ENCODE measurements around the gene ARHGEF11. TPM values are rescaled to one million over a fixed set of nuclear protein-coding genes. Genes with fewer than 3 reads are reported as not detected.

ARHGEF11 gene
- total RNA-seq: 85.1 TPM

DNA sequence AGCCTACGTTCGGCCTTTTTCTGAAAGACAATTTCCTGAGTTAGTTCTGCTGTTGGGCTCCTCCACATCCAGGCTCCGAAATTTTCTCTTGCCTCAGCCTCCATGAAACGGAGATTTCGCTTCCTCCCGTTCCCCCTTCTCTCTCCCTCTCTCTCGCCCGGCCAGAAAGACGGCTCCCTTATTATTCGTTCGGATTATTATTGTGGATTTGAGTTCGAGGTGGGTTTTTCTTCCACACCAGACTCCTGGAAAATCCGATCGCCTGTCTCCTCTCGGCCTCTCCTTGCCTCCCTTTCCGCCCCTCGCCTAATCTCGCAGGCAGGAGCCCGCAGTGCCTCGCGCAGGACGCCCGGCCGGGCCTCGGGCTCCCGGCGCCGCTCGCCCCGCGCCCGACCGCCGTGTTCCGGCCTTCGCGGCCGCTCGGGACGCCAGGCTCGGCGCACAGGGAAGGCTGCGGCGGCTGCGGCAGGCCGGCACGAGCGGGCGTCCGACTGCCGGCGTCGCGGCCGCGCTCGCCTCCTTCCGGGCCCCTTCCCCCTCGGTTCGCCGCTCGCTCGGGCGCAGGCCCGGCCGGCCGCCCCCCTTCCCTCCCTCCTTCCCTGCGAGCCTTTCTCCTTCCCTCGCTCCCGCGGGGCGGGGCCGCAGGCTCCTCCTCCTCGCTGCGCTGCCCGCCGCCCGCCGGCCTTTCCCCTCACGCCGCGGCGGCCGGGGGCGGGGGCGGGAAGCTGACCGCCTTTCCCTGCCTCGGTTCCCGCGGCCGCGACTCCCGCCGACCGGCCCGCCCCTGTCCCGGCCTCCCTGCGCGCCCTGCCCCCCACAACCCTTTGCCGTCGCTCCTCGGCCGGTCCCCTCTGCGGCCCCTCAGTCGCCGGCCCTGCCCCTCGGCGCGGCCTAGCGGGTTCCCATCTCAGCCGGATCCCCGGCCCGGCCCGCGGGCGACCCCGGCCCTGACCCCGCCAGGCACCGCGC, at the start of gene ARHGEF11:
Gene ARHGEF11, minus strand, starts transcription at position 493 of the 969 bp plus-strand sequence. CDS start 1,412 bp downstream, outside the sequence.

DNA sequence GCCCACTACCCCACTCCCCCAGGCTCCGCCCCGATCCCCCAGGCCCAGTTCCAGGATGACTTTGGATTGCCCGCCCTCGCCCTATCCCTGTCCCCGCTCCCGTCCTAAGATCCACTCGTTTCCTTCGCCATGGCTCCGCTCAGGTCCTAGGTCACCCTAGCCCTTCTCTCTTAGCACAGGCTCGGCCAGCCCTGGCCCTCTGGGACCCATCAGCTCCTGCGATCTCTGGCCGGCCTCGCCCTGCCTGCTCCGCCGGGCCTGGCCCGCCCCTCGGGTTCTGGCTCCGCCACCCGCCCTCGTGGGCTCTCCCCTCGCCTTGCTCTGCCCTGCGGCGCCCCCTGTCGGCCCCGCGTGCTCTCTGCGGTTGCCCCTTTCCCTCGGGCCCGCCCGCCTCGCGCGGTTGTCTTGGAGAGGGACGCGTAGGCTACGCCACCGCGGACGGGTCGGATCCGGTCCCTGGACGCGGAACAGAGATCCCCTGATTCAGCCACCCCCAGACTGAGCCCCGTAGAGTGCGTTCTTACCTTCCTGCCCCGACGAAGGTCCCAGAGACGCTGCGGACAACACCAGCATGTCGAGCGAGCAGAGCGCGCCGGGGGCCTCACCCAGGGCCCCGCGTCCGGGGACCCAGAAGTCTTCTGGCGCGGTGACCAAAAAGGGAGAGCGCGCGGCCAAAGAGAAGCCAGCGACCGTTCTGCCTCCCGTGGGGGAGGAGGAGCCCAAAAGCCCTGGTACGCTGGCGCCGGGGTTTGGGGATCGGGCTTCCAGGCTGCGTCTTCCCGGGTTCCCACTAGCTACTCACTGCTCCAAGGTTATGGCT, 125.1 kb downstream of the ARHGEF11 start, which contains the start of gene LRRC71:
Gene LRRC71, plus strand, starts transcription at position 400 of the 820 bp plus-strand sequence. Its CDS starts 172 bp downstream, at position 572.

GRCh38 chr1:156893048-156893953, 152.2 kb downstream of the ARHGEF11 start, which contains the start of gene PEAR1:
Gene PEAR1, plus strand, starts transcription at chr1:156893718. Its CDS starts 10,209 bp downstream, at chr1:156903927.

Small RNAs within 50 kb of the gene (small RNA-seq; reads per million reads assigned to genes)
- gene MIR765 (ENCODE audit: low replicate concordance) (not detected), gene RN7SL612P (ENCODE audit: low replicate concordance) (not detected)

Other genes starting within 250 kb of the ARHGEF11 start
- gene SH2D2A, start 228.9 kb downstream of the ARHGEF11 start, total RNA-seq: not detected
- 0.31 TPM for gene INSRR, start 186.6 kb downstream of the ARHGEF11 start, total RNA-seq
- gene NTRK1, start 184.9 kb downstream of the ARHGEF11 start, total RNA-seq: 0.31 TPM
- 0.94 TPM for gene PEAR1, start 152.0 kb downstream of the ARHGEF11 start, total RNA-seq
- not detected for gene LRRC71, start 125.1 kb downstream of the ARHGEF11 start, total RNA-seq
- gene ETV3L, start 54.1 kb upstream of the ARHGEF11 start, total RNA-seq: not detected
- 21.9 TPM for gene ETV3, start 92.7 kb upstream of the ARHGEF11 start, total RNA-seq